Uterus (tissue), 4 donors: ENCODE measurements around the gene ARHGEF4. TPM values are rescaled to one million over a fixed set of nuclear protein-coding genes. Genes with fewer than 3 reads are reported as not detected.

Experiments used
- DNase-seq, 2 donors: peaks; one replicate each; pipeline ENCODE4 v3.0.0-alpha.2; 2019 to 2020
- H3K27ac ChIP-seq, 2 donors: fragments of 200-600 bp; sonication (generic); 1 replicate in 1 of 2; 2 replicates in 1 of 2; pipeline ENCODE4 v1.5.1; 2016 to 2018
- H3K27me3 ChIP-seq, 2 donors: fragments of 200-600 bp; sonication (generic); one replicate each; pipeline ENCODE4 v1.5.1; 2018 to 2019; ENCODE audit warnings: control low read depth in 1 of 2
- H3K36me3 ChIP-seq, 2 donors: fragments of 200-600 bp; sonication (generic); one replicate each; pipeline ENCODE4 v1.5.1; 2019; ENCODE audit warnings: control low read depth in 1 of 2
- H3K4me1 ChIP-seq, 2 donors: fragments of 200-600 bp; sonication (generic); one replicate each; pipeline ENCODE4 v1.5.1; 2018 to 2019; ENCODE audit warnings: control low read depth in 1 of 2
- H3K4me3 ChIP-seq, 2 donors: fragments of 200-600 bp; sonication (generic); 1 replicate in 1 of 2; 2 replicates in 1 of 2; pipeline ENCODE4 v1.5.1; 2018 to 2019; ENCODE audit warnings: mild to moderate bottlenecking in 1 of 2
- H3K9me3 ChIP-seq, 2 donors: fragments of 200-600 bp; sonication (generic); one replicate each; pipeline ENCODE4 v1.5.1; 2019; ENCODE audit warnings: control low read depth in 1 of 2
- POLR2A ChIP-seq, 2 donors: fragments of 450-650 bp; IDR thresholded peaks; one replicate each; pipeline ENCODE4 v1.6.1; 2016; ENCODE audit warnings: antibody characterized with exemption in 2 of 2, mild to moderate bottlenecking in 1 of 2, moderate library complexity in 1 of 2
- intact Hi-C: fragments of 100-400 bp; cut with DNase I; formaldehyde crosslinking; loops from one replicate; pipeline ENCODE4 v1.15.1; 2023; ENCODE audit warnings: low total_unique reads
- total RNA-seq, 4 donors: library from RNA; depleted of rRNA in 3 of 4; stranded (reverse); fragments of >200 nt in 3 of 4; gene quantifications; one replicate each; pipeline versions ENCODE4 v1.1.0 to v1.2.4, GENCODE V29; 2014 to 2023
- TF ChIP-seq, protein P1 (sequence below), 4 experiments: fragments of 200-600 bp in 2 of 4; fragments of 450-650 bp in 2 of 4; sonication (generic) in 2 of 4; IDR thresholded peaks; one replicate each; pipeline ENCODE4 v1.5.1; 2016 to 2019; ENCODE audit warnings: antibody characterized with exemption in 4 of 4, mild to moderate bottlenecking in 2 of 4, moderate library complexity in 1 of 4
- donor health status: DM: yes; HTN: yes; CAD: no.

Gene ARHGEF4
- total RNA-seq, 4 donors from 2014 or later, result 1.8 to 26.2 (median 9.6) TPM

DNA sequence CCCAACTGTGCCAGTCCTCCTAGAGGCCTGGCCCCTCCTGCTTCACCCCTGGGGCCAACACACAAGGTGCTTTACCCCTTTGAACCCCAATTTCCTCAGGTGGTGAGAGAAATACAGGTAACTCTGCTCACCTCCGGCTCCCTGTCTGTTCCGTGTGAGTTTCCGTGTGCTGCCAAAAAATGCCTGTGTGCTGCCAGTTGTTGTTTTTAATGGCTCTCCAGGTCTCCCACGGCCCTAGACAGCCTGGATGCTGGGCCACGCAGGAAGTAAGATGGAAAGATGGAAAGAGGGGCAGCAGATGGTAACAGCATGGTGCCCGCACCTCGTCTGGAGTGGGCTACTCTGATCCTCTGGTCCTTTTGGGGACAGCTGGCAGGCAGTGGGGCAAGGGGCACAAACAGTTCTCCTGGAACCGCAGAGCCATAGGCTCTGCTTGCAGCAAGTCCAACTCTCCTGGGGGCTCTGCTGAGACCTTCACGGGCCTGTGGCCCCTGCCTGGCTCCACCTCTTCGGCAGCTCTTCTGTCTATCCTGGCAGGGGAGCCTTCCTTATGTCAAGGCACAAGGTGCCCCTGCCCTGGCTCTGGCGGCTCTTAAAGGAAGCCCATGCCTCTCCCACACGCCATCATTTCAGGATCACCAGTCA is 4.3 kb upstream of the ARHGEF4 start:
- TF ChIP-seq, protein P1, sequence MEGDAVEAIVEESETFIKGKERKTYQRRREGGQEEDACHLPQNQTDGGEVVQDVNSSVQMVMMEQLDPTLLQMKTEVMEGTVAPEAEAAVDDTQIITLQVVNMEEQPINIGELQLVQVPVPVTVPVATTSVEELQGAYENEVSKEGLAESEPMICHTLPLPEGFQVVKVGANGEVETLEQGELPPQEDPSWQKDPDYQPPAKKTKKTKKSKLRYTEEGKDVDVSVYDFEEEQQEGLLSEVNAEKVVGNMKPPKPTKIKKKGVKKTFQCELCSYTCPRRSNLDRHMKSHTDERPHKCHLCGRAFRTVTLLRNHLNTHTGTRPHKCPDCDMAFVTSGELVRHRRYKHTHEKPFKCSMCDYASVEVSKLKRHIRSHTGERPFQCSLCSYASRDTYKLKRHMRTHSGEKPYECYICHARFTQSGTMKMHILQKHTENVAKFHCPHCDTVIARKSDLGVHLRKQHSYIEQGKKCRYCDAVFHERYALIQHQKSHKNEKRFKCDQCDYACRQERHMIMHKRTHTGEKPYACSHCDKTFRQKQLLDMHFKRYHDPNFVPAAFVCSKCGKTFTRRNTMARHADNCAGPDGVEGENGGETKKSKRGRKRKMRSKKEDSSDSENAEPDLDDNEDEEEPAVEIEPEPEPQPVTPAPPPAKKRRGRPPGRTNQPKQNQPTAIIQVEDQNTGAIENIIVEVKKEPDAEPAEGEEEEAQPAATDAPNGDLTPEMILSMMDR (IDR thresholded peaks at IDR 0.05), result no peak
- no peak for TF ChIP-seq POLR2A (IDR thresholded peaks at IDR 0.05)
- DNase-seq, result no peak
- no peaks in the 10 kb centered on the region for H3K9me3 ChIP-seq
- peaks cover 0 to 3% of the 10 kb centered on the region in 2 donors for H3K27me3 ChIP-seq
- H3K4me3 ChIP-seq, result no peak overlapping the region
- no peaks in the 10 kb centered on the region for H3K36me3 ChIP-seq
- no peak overlapping the region for H3K27ac ChIP-seq
- no peaks in the 10 kb centered on the region for H3K4me1 ChIP-seq
- intact Hi-C loops, result no loop called here

DNA sequence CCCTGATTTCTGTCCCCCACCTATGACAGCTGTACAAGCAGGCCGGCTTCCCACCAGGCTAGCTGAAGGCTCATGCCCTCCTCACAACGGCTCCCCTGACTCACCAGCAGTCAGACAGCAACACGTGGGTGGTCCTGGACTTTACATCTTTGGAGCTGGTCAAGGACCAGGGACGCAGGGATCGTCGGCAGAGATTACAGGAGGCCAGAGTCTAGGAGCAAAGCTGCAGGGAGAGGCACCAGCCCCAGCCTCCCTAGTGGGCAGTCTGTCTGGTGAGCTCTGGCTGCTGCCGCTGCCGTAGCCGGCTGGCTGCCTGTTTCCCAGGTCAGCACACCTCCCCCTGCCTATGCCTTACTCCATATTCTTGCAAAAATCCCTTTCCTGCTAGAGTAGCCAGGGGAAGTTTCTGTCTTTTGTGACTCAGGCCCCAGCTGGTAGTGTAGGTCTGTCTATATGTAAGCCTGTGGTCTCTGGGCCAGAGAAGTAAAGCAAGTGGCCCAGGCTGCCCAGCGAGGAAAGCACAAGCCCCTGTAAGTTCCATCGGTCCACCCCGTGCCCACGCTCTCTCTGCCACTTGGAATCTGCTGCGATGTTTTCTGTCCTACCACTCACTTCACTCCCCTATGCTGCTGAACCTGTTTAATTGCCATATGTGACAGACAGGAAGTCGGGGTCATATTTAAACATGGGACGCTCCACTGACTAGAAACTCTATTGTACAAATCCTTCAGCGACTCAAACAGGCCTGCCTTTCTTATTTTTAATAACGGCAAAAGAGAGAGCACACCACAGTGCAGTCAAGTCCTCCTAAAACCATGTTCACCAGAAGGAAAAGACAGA is 2.4 kb upstream of the ARHGEF4 start:
- intact Hi-C loops, result no loop called here
- Histone ChIP-seq H3K4me3 (no peak overlapping the region), H3K9me3 (no peaks in the 10 kb centered on the region), H3K27ac (no peak overlapping the region), H3K27me3 (peaks cover 0 to 3% of the 10 kb centered on the region in 2 donors), H3K4me1 (no peaks in the 10 kb centered on the region), H3K36me3 (no peaks in the 10 kb centered on the region)
- TF ChIP-seq, protein P1 (IDR thresholded peaks at IDR 0.05), result no peak
- TF ChIP-seq POLR2A (IDR thresholded peaks at IDR 0.05), result no peak
- no peak for DNase-seq

DNA sequence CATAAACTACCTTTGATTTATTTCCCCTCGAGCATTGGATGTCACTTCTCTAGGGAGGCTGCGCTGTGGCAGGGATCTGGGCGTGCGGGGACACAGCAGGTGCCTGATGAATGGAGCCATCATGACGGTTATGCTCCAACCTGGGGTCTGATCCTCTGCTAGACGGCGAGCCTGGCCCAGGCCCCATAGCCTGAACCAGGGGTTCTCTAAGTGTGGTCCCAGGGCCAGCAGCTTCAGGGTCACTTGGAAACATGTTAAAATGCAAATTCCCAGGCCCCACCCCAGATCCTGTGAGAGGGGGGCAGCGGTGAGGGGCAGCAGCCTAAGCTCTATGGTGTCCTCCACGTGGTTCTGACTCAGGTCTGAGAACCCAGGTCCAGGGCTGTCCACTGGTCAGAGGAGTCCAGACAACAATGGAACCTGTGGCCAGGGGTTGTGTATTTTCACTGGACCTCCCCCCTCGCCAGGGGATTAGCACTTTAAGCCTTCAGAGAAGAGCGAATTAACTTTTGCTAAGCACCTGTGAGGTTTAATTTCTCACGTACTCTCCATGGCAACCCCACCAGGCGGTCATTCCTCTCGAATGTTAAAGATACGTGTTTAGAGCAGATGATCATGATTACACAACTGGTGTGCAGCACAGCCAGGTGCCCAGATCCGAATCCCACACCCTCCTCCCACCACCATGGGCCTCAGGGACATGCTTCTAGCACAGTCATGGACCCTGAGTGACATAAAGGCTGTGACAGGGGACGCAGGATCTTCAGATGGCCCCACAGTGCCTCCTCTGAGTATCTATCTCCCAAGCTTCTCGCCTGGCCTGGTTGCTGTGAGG is 1.6 kb upstream of the ARHGEF4 start:
- no peak for DNase-seq
- H3K27me3 ChIP-seq, result peaks cover 0 to 3% of the 10 kb centered on the region in 2 donors
- no peaks in the 10 kb centered on the region for H3K9me3 ChIP-seq
- intact Hi-C loops, result no loop called here
- no peaks in the 10 kb centered on the region for H3K4me1 ChIP-seq
- no peaks in the 10 kb centered on the region for H3K36me3 ChIP-seq
- TF ChIP-seq POLR2A (IDR thresholded peaks at IDR 0.05), result no peak
- TF ChIP-seq, protein P1 (IDR thresholded peaks at IDR 0.05), result no peak
- H3K27ac ChIP-seq, result no peak overlapping the region
- H3K4me3 ChIP-seq, result no peak overlapping the region

DNA sequence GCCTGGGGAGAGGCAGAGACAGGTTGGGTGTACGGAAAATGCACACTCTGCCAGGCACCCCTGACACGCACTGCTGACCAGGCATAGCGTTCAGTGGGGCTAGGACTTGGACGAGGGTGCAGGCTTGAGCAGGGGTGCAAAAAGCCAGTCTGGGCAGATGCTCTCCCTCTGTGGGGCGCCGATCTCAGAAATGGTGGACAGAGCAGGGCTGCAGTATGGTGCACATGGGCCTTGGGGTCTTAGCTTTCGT is 1.0 kb upstream of the ARHGEF4 start:
- Histone ChIP-seq H3K36me3 (no peaks in the 10 kb centered on the region), H3K27ac (no peak overlapping the region), H3K4me1 (no peaks in the 10 kb centered on the region), H3K4me3 (no peak overlapping the region), H3K9me3 (no peaks in the 10 kb centered on the region), H3K27me3 (peaks cover 0 to 3% of the 10 kb centered on the region in 2 donors)
- intact Hi-C loops, result no loop called here
- TF ChIP-seq POLR2A (IDR thresholded peaks at IDR 0.05), result no peak
- TF ChIP-seq, protein P1 (IDR thresholded peaks at IDR 0.05), result no peak
- no peak for DNase-seq
